Fibroblast of the aortic adventitia (primary cell): Measurements from ENCODE around the gene DDR1. TPM values are rescaled to one million over a fixed set of nuclear protein-coding genes. Genes with fewer than 3 reads are reported as not detected.

Experiments
- DNase-seq: peaks from one replicate; pipeline ENCODE4 v3.0.0-alpha.2; 2010; ENCODE audit warnings: low read depth
- H3K4me3 ChIP-seq: 2 replicates; pipeline ENCODE4 v1.5.1; 2011; ENCODE audit warnings: low read depth, mild to moderate bottlenecking, control low read depth, low read length, moderate library complexity
- CTCF ChIP-seq: IDR thresholded peaks from 2 replicates; pipeline ENCODE4 v1.5.1; 2011; ENCODE audit warnings: mild to moderate bottlenecking, low read length, control low read depth, inconsistent platforms; ENCODE audit not compliant: insufficient read depth
- total RNA-seq: library from RNA; depleted of rRNA; stranded (reverse); fragments of >200 nt; gene quantifications from 2 replicates; pipeline ENCODE4 v1.2.3, GENCODE V29; 2012; ENCODE audit warnings: low replicate concordance

The DDR1 gene
- total RNA-seq, 1 donor: 7.7 TPM

GRCh38 chr6:30890646-30891449, 6.5 kb downstream of the DDR1 start:
- no peak for DNase-seq
- no peak for TF ChIP-seq CTCF
- no peak overlapping the region for H3K4me3 ChIP-seq

- no peak overlapping the region for H3K4me3 ChIP-seq
- TF ChIP-seq CTCF: no peak
- DNase-seq: no peak
Observed at GRCh38 chr6:30891450-30891723, 7.1 kb downstream of the DDR1 start.

- DNase-seq: no peak
- no peak overlapping the region for H3K4me3 ChIP-seq
- TF ChIP-seq CTCF: no peak
Observed at GRCh38 chr6:30891816-30892538, 7.7 kb downstream of the DDR1 start.

GRCh38 chr6:30893001-30893591, 8.8 kb downstream of the DDR1 start:
- H3K4me3 ChIP-seq: no peak overlapping the region
- TF ChIP-seq CTCF: no peak
- DNase-seq: no peak

- no peak for DNase-seq
- no peak overlapping the region for H3K4me3 ChIP-seq
- TF ChIP-seq CTCF: no peak
Observed at GRCh38 chr6:30893666-30894065, 9.3 kb downstream of the DDR1 start.

- H3K4me3 ChIP-seq: no peak overlapping the region
- DNase-seq: no peak
- no peak for TF ChIP-seq CTCF
Observed at GRCh38 chr6:30894381-30894780, 10.1 kb downstream of the DDR1 start.
